GM18858 (cell line): Measurements from ENCODE around the gene SHISA4.
"Not testable (repeated sequence)": the region's sequence is repeated elsewhere in the genome, so short reads cannot be mapped to it uniquely, and the experiment has no call there.

Experiments used
- ATAC-seq: cut with Tn5 transposase; IDR thresholded peaks from one replicate; pipeline ENCODE4 v1.9.1; 2021; ENCODE audit not compliant: unreplicated experiment

SHISA4 gene

DNA sequence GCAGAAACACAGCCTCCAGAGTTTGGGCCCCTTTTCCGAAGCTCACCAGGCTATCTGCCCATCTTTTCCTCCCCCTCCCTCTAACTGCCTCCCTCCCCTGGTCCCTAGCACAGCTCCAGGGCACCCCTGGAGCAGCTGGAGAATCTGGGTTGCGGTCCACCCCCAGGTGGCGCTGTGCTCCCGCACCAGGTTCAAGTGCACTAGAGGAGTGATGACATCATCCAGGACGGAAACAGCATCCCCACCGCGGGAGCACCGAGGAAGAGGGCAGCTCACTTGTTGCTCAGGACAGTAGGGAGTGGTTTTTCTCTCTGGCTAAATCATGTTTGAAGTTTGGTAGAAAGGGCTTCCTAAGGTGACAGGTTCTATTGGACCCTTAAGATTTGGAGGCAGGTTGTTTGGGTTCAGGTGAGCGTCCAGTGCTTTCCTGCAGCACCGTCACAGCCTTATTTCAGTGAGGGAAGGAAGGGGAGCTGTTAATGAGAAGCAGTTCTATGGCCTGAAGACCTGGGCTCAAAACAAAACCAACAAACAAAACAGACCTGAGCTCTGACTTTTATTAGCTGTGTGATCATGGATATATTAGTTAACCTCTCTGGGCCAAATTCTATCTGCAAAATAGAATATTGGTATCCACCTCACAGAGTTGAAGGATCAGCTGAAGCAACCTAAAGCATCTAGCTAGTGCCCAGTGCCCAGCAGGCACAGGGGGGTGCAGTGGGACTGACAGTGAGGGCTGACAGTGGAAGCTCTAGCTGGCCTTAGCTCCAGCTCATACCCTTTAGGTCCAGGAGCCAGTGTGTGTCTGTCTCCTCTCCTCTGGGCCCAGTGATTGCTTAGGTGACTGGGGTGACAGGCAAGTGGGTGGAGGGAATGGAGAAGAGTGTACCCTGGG, 7.5 kb downstream of the SHISA4 start:
- ATAC-seq: peak; percentile 79

DNA sequence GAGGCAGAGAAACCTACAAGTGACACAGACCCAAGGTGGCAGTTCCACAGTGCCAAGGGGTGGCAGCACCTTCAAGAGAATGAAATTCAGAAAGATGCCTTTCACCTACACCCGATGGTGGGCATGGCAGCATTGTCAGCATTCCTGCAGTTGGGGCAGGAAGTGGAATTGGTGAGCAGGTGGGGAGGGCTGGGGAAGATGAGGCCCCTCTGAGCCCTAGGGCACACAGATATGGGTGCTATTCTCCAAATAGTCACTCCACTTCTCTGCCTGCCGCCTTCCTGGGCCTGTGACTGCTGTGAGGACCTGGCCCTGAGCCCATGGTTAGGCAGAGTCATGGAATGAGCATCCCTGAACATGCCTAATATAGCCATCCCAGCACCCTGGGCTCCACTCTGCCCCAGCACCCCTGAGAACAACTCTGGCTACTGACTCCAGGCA, 8.3 kb downstream of the SHISA4 start:
- ATAC-seq: no peak

DNA sequence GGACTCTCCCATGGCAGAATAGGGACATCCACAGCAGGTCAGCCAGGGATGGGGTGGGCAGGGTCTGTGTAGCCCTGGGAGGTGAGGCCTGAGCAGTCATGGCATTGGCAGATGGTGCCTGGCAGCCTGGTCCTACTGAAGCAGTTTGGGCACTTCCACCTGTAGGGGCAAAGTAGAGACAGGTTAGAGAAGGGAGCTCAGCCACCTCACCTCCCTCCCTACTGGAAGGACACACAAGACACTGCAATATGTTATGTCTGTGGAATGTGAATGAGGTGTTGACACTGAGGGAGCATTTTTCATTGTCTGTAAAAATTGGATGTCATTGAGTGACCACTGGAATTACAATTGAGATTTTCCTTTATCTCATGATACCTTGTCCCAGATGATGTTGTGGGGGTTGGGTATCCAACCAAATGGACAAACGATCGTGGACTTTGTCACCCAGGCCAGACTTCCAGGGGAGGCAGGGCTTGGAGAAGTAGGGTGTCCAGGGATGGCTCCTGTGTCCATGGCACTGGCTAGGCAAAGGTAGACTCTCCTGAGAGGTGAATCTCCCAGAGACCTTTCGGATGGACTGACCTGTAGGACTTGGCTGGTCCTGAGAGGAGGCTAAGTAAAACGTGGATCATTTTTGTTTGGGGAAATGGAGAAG, 9.7 kb downstream of the SHISA4 start:
- ATAC-seq: no peak

DNA sequence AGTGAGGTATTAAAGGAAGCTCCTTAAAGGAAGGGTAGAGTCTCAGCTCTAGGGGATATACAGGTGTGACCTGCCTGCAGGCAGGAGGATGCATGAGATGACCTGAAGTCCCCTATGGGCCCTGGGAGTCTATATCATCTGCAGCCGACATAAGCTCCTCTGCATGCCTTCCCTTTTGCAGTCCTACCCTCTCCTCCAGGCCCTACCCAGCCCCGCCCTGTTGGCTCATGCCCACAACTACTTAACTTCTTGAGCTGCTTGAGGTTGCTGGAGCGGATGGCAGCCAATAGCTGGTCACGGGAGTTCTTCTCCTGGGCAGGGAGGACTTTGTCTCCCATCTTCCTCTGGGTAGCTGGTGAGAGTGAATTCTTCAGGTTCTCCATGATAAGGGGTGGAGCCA, 10.3 kb downstream of the SHISA4 start:
- no peak for ATAC-seq

DNA sequence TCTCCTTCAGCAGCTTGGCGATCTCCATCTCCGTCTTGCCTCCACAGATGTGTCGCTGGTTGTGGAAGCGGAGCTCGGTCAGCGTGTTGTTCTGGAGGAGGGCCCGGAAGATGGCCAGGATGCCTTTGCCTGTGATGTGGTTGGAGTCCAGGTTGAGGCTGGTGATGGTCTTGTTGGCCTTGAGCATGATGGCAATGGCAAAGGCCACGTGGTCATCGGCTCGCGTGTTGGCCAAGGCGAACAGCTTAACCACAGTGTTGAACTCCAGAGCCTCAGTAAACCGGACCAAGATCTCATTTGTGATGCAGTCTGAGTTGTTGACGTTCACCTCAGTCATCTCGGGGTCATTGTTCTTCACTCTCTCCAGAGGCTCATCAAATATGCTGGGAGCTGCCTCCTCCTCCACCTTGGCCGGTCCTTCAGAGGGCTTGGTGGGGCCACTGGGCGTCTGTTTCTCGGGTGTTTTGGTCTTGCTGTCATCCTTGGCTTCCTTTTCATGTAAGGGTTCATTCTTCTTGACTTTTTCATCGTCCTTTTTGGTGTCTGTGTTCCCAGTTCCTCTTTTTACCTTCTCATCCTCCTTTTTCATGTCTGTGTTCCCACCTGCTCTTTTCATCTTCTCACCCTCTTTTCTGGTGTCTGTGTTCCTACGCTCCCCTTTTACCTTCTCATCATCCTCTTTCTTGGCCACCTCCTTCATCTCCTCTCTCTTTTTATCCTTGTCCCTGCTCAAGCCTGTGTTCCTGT, 11.2 kb downstream of the SHISA4 start:
- no peak for ATAC-seq

DNA sequence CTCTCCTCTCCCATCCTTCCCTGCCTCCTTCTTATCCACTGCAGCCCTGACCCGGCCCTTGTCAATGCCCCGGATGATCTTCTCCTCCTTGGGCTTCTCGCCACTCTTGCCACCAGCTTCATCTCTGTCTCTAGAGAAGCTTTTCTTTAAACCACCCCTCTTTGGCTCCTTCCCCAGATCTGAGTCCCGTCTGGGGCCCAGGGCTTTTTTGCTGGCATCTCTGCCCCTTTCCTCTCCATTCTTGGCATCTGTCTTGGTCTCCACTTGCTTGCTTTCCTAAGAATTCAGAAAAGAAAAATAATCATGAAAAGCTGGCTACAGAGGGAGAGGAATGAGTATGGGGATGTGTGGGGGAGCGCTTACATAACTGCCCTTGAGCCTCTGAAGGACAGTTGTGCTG, 11.8 kb downstream of the SHISA4 start:
- ATAC-seq: no peak

DNA sequence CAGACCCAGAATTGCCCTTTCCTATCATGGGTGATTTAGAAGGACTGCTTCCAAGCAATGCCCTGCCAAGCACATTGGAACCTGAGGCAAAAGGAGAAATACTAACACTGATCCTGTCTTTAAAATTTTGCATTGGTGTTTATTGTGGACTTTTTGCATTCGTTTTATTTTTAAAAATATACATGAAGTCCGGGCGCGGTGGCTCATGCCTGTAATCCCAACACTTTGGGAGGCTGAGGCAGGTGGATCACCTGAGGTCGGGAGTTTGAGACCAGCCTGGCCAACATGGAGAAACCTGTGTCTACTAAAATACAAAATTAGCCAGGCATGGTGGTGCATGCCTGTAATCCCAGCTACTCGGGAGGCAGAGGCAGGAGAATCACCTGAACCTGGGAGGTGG, 12.3 kb downstream of the SHISA4 start:
- not testable (repeated sequence) for ATAC-seq

DNA sequence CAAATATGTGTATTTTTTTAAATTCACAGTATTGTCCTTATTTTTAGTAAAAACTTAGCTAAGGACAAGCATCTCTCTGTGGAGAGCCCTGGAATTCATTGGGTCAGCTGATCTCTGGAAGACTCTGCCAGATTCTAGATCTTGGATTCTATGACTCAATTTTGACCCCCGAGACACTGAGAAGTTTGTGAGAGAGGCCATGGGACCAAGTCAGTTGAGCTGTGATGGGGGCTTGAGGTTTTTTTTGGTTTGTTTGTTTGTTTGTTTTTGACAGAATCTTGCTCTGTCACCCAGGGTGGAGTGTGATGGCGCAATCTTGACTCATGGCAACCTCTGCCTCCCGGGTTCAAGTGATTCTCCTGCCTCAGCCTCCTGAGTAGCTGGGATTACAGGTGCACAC, 13.5 kb downstream of the SHISA4 start:
- ATAC-seq: no peak

DNA sequence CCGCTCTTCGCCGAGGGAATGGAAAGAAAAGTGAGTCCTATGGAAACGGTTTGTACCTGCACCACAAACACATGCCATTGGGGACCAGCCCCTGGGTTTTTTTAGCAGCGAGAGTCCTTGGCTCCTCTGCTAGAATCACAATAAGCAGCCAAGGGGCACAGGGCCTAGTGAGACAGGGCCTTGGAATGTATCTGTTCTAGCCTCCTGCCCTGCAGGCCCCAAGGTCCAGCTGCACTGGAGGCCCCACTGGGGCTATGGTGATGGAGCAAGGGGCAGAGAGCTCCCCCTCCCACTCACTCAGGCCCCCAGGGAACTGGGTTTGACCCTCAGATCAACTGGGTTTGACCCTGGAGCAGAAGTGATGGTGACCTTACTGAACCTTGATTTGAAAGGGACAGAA, 14.4 kb downstream of the SHISA4 start:
- no peak for ATAC-seq

DNA sequence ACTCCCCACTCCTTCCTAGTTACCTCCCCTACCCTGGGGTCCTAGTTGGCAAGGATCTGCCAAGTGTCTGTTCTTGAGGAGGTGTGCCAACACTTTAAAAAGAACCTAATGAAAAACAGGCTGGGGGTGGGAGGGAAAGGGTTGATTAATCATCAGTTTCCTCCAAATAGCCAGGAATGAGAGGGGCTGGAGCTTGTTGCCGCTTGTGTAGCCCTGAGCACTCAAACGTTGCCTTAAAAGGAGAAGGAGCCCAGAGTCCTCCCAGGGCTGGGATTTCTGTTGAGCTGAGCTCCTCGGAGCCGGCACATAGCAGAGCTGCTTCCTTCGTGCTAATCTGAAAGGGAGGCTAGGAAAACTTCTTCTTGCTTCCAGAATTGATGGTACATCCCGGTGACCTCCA, 15.9 kb downstream of the SHISA4 start:
- no peak for ATAC-seq

DNA sequence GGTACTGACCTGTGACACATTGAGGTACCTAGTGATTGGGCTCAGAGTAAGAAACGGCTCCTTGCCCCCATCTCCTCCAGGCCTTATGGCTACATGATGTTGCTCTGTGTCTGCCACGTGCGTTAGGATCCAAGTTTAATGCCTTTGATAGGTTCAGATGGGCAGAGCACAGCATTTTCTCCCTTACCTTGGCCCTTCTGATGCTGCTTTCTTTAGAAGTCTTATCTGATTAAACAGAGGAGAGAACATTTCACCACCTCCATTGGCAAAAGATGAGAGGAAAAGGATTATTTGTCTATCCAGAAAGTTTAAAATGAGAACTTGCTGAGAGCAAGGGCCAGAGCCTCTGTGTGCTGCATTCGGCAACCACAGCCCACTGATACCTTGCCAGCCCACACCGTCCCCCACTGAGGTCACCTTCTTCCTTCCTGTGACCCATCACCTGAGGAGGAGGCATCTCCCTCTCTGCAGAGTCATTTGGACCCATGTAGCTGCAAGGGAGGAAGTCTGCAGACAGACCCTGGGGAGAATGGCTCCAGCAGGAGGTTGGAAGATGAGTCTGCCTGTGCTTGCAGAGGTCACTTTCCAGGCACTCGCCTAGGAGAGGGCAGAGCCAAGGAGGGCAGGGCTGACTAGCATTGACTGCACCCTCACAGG, 16.7 kb downstream of the SHISA4 start:
- no peak for ATAC-seq

DNA sequence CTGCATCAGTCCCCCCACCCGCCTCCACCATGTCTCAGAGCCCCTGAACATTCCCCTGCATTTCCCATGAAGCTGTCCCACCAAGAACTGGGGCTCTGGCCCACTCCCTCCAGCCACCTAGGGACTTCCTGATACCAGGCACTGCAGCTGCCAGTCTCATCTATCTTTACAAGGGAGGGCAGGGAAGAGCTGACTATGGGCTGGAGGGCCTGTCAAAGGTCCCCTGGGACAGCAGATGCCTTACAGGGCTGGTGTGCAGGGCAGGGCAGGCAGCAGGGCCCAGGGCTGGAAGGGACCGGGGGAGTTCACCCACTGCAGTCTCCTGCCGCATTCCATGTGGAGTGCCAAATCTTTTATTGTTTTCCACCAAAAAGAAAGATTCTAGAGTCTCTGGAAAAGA, 17.6 kb downstream of the SHISA4 start:
- ATAC-seq: no peak

DNA sequence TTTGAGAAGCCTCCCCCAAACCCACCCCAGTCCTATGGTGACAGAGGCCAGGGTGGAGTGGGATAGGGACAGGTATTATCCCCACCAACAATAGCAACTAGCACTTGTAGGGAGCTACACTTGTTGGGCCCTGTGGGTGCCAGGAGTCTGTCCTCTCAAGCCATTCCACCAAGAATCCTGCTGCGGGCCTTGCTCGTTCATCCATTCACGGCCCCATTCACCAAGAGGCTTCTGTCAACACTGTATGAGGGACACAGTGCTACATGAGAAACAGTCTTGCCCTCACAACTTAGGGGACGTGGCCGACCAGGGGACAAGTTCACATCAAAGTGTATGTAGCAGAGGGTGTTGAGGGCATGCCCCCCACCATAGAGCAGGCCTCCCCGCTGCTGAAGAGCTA, 18.9 kb downstream of the SHISA4 start:
- ATAC-seq: no peak

DNA sequence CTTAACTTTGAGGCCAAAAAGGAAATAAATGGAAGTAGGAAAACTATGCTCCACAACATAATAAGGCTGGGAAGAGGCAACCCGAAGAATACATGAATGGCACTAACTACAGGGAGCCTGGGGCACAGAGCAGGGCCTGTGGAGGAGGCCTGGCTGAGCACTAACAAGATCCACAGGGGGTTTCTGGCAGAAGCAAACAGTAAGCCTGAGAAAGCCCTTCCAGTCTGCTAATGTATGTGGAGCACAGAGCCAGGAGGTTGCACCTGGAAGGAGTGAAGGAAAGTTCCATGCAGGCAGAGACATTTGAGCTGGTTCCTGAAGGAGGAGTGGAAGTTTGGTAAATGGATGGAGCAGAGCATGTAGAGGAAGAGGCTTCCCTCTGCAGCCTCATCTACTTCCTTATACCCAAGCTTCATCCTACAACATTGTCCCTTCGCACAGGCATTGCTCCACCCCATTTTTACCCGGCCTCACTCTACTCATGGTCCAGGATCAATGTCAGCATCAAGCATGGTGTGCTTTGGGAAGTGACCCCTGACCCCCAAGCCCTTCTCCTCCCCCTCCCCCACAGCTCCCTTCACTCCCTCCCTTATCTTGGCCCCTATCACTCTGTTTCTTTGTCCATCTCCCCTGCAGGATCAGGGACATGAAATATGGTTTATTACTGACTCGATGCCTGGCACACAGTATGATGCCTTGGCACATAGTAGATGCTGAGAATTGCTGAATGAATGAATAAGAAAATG, 23.3 kb downstream of the SHISA4 start:
- ATAC-seq: no peak

DNA sequence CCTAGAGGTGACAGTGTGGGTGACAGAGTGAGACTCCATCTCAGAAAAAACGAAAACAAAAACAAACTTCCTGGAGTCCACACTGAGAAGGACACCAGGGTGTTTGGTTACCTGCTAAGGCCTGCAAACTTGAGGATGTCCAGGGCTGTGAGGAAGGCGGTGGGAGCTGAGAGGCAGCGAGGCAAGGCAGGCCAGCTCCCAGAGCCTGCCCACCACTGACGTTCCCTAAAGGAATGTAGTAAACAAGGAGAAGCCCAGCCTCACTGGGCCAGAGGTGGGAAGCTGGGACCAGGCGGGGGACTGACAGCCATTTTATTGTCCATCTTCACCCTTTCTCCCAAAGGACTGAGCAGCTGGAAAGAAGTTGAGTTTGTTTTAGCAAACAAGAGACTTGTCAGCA, 24.1 kb downstream of the SHISA4 start:
- no peak for ATAC-seq

DNA sequence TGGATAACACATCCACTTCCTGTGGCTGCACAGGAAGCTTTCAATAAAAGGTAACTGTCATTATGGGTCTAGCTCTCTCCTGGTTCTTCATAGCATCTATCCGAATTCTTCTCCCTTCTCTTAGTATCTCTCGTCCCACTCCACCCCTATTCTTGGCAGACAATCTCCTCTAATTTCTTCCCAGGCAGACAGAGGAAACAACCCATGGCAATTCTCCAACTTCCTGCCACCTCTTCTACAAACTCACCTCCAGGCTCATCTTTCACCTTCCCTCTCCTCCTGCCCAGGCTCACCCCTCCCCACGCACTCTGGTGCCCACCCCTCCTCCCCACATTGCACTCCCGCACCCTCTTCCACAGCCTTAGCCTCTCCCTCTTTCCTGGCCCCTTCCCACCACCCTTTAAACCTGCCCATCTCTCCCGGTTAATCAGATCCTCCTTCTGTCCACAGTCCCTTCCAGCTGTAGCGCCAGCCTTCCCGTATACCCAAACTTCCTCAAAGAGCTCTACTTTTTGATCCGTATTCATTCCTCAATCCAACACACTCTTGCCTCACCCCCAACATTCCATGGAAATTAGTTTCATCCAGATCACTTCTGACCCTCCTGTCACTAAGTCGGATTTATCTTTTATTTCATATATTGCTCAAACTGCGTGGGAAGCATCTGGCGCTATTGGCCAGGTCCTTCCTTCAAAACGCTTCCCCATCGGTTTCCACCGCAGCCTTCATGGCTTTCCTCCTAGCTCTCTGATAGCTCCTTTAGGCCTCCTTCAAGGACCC, 25.9 kb downstream of the SHISA4 start:
- ATAC-seq: no peak

DNA sequence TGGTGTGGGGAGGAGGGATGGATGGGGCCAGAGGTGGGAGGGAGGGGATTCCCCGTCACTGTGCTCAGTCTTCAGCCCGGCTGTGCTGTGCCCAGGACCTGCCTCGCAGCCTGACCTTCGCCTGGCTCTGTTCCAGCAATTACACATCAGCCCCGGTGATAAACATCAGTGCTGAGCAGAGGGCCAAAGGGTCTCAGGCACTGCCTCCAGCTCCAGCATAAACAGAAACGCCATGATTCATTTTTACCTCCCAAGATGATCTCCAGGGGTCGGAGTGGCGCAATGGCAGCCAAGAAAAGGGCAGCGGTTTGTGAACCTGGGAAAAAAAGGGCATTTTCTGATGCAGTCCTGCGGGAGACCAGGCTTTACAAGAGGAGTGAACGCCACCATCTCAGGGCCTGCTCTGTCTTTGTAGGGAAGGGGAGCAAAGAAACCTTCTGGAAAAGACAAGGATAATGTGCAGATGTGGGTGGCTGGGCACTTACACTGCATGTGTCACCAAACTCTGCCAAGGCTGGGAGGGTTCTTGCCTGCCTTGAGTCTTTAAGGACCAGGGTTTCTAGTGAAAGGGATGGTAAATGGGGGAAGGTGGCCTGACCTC, 28.1 kb downstream of the SHISA4 start:
- ATAC-seq: no peak

DNA sequence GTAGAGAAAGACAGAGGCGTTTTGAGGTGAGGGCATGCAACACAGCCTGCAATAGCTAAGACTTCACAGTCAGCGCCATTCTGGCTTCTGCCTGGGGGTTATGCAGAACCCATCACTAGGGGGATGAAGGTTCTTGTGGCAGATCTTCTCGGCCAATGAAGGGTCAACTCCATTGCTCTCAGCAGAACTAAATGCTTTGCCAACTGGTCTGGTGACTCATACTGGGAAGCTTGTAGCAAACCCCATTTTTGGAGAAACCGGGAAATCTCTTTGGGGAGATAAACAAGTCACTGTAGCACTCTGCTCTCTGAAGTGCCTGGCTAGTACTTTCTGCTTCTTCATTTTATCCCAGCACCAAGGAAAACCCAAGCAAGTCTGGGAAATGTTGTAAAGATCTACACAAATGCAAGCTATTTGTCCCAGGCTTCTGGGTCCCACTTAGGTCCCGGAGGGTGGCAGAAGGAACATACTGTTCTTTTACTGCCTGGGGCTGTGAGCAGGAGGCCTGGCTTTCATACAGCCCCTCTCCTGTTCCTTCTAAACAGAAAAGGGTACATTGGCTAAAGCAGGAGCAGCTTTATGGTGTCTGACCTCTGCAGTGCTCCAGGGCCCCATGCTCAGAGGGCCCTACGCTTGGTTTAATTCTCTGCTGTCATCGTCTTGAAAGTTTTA, 28.8 kb downstream of the SHISA4 start:
- ATAC-seq: no peak

DNA sequence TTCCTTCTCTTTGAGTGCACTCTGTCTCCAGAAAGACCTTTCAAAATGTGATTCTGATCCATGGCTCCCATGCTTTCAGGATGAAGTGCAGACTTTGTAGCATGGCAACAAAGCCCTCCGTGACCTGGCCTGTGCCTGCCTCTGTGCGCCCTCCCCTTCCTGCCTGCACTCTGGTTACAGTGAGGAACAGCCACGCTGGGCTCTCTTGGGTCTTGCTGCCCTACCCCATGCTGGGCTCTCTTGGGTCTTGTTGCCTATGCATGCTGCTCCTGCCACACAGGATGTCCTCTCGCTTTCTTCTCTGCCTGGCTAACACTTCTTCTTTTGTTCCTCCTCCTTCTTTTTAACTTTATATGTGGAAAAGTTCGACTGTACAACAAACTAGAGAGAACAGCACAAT, 29.6 kb downstream of the SHISA4 start:
- ATAC-seq: no peak
